Measurements from ENCODE around the gene C9orf85.

Gene C9orf85

DNA sequence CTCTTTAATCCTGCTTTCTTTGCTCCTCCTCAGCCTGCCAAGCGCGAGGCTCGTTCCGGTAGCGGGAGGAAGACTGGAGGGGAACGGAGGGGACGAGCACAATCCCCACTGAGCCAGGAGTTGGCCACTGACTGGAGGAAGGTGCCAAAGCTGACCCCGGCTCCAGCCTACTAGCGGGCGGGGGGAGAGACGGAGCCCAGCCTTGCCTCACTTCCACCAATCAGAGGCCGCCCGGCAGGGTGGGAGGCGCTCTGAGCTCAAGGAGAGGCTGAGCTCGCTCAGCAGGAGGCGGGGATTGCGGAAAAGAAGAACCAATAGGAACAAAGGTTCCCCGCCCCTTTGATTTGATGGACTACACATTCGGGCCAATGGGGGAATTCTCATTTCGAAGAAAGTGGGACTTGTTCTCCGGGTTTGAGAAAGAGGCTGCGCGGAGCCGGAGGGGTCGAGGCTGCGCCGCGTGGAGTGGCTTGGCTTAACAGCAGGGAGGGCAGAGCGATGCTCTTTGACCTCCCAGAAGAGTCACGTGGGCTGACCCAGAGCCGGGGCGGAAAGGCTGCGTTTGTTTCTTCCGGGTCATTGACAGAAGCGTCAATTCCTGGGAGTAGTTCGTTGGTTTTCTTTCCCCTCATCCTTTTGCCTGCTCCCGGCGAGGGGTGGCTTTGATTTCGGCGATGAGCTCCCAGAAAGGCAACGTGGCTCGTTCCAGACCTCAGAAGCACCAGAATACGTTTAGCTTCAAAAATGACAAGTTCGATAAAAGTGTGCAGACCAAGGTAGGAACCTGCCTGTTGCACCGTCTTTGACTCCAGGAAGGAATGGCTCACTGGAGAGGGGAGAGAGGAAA, at the start of gene C9orf85, which contains the start of gene ABHD17B:
Gene C9orf85 (plus strand): TSS at position 579 of the 847 bp plus-strand sequence. CDS start 96 bp downstream, at position 675.
Gene ABHD17B (minus strand): TSS at position 133 of the 847 bp plus-strand sequence. CDS start 36,113 bp downstream, outside the sequence.
- Histone ChIP-seq H3K79me2 (ENCODE audit: insufficient read depth, low read length) (peaks cover 88% of the 10 kb centered on the region), H3K9me2 (replicated peaks; ENCODE audit: insufficient read depth, low read length) (no peaks in the 10 kb centered on the region), H4K20me1 (ENCODE audit: low read depth, low read length) (peaks cover 20% of the 10 kb centered on the region), H3F3A (ENCODE audit: insufficient read depth) (no peaks in the 10 kb centered on the region), H2AFZ (ENCODE audit: low read depth, low read length, severe bottlenecking) (peak within 1 kb of the TSS; percentile 75), H3K4me3 (ENCODE audit: insufficient read depth, low read length, poor library complexity, severe bottlenecking) (peak within 1 kb of the TSS; percentile 86), H3K4me2 (ENCODE audit: low read depth, low read length, poor library complexity, severe bottlenecking) (peak within 1 kb of the TSS; percentile 89), H3K9ac (ENCODE audit: low read length) (peak within 1 kb of the TSS; percentile 94), H3K27ac (ENCODE audit: low read depth, low read length) (peak within 1 kb of the TSS; percentile 73), H3K9me3 (ENCODE audit: insufficient read depth, low read length) (no peaks in the 10 kb centered on the region), H3K36me3 (ENCODE audit: low read length) (no peaks in the 10 kb centered on the region), H3K27me3 (ENCODE audit: low read length) (no peaks in the 10 kb centered on the region)
- no peak for TF ChIP-seq EZH2phosphoT487 (conservative IDR thresholded peaks at IDR 0.05; ENCODE audit: low read length)
- TF ChIP-seq, protein P1, sequence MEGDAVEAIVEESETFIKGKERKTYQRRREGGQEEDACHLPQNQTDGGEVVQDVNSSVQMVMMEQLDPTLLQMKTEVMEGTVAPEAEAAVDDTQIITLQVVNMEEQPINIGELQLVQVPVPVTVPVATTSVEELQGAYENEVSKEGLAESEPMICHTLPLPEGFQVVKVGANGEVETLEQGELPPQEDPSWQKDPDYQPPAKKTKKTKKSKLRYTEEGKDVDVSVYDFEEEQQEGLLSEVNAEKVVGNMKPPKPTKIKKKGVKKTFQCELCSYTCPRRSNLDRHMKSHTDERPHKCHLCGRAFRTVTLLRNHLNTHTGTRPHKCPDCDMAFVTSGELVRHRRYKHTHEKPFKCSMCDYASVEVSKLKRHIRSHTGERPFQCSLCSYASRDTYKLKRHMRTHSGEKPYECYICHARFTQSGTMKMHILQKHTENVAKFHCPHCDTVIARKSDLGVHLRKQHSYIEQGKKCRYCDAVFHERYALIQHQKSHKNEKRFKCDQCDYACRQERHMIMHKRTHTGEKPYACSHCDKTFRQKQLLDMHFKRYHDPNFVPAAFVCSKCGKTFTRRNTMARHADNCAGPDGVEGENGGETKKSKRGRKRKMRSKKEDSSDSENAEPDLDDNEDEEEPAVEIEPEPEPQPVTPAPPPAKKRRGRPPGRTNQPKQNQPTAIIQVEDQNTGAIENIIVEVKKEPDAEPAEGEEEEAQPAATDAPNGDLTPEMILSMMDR (IDR thresholded peaks at IDR 0.05; ENCODE audit: insufficient read depth, low read length, poor library complexity, severe bottlenecking) = no peak

- Histone ChIP-seq H3K4me3 (ENCODE audit: insufficient read depth, low read length, poor library complexity, severe bottlenecking) (no peak overlapping the region), H3K27ac (ENCODE audit: low read depth, low read length) (no peak overlapping the region), H3K4me2 (ENCODE audit: low read depth, low read length, poor library complexity, severe bottlenecking) (no peak overlapping the region), H3K9me2 (replicated peaks; ENCODE audit: insufficient read depth, low read length) (no peaks in the 10 kb centered on the region), H3K9me3 (ENCODE audit: insufficient read depth, low read length) (peaks cover 10% of the 10 kb centered on the region; the same call in 1 of the 2 replicates), H4K20me1 (ENCODE audit: low read depth, low read length) (no peaks in the 10 kb centered on the region), H3K9ac (ENCODE audit: low read length) (no peak overlapping the region), H3K36me3 (ENCODE audit: low read length) (peaks cover 18% of the 10 kb centered on the region), H3K27me3 (ENCODE audit: low read length) (no peaks in the 10 kb centered on the region), H3F3A (ENCODE audit: insufficient read depth) (no peaks in the 10 kb centered on the region; the same call in 1 of the 2 replicates), H2AFZ (ENCODE audit: low read depth, low read length, severe bottlenecking) (no peak overlapping the region), H3K79me2 (ENCODE audit: insufficient read depth, low read length) (no peaks in the 10 kb centered on the region)
- TF ChIP-seq, protein P1 (IDR thresholded peaks at IDR 0.05; ENCODE audit: insufficient read depth, low read length, poor library complexity, severe bottlenecking) = no peak
- TF ChIP-seq EZH2phosphoT487 (conservative IDR thresholded peaks at IDR 0.05; ENCODE audit: low read length) = no peak
Measured at GRCh38 chr9:71863631-71864030, 47.8 kb upstream of the C9orf85 start.

DNA sequence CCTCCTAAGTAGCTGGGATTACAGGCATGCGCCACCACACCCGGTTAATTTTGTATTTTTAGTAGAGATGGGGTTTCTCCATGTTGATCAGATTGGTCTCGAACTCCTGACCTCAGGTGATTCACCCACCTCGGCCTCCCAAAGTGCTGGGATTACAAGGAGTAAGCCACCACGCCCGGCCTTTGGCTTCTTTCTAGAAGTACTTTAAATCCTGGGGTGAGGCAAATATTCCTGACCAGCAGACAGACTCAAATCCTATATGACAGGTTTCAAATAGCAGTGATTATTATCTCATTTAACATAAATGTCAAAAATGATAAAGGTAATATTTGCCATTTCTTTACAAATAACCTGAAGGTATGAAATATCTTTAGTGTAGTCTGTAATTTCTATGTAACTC, 36.1 kb upstream of the C9orf85 start:
- Histone ChIP-seq H4K20me1 (ENCODE audit: low read depth, low read length) (no peaks in the 10 kb centered on the region), H3K9ac (ENCODE audit: low read length) (no peak overlapping the region), H3K27ac (ENCODE audit: low read depth, low read length) (no peak overlapping the region), H3K27me3 (ENCODE audit: low read length) (no peaks in the 10 kb centered on the region), H3K79me2 (ENCODE audit: insufficient read depth, low read length) (peaks cover 51% of the 10 kb centered on the region), H3K4me3 (ENCODE audit: insufficient read depth, low read length, poor library complexity, severe bottlenecking) (no peak overlapping the region), H3F3A (ENCODE audit: insufficient read depth) (no peaks in the 10 kb centered on the region), H3K9me2 (replicated peaks; ENCODE audit: insufficient read depth, low read length) (no peaks in the 10 kb centered on the region), H3K9me3 (ENCODE audit: insufficient read depth, low read length) (peaks cover 25% of the 10 kb centered on the region; the same call in 1 of the 2 replicates), H3K36me3 (ENCODE audit: low read length) (peaks cover 17% of the 10 kb centered on the region; the same call in 1 of the 2 replicates), H3K4me2 (ENCODE audit: low read depth, low read length, poor library complexity, severe bottlenecking) (no peak overlapping the region), H2AFZ (ENCODE audit: low read depth, low read length, severe bottlenecking) (no peak overlapping the region)
- TF ChIP-seq, protein P1 (IDR thresholded peaks at IDR 0.05; ENCODE audit: insufficient read depth, low read length, poor library complexity, severe bottlenecking) = no peak
- no peak for TF ChIP-seq EZH2phosphoT487 (conservative IDR thresholded peaks at IDR 0.05; ENCODE audit: low read length)
